ENCODE data around the gene TMEM63C.
"Not testable (repeated sequence)": the region's sequence is repeated elsewhere in the genome, so short reads cannot be mapped to it uniquely, and the experiment has no call there.

The TMEM63C gene

DNA sequence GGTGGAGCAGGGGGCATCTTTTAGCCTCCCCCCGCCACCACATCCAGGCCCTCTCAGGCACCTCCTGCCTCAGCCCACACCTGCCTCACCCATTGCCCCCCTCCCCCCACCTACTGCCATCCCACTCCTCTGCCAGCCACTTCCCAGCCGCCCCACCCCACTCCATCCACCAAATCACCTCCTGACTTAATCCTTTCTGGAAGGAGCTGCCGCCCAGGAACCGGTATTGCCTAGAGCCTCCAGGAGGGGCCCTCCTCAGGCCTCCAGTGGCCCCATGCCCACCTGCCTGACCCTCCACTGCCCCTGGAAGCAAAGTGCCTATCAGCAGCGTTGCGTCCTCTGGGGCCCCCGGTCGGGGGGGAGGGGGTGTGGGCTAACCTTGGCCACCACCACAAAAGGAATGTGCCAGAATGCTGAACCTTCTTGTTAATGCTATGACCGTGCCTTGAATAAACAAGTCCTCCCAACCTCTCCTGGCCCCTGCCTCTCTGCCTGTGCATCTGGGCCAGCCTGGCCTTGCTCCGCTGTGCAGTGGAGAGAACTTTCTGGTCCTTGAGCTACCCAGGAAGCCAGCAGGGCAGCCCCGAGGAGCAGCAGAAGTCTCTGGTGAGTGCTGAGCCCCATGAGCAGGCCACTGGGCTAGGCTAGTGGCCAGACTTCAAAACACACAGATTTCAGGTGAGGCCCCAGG, 77.6 kb downstream of the TMEM63C start:
- DNase-seq: no peak

DNA sequence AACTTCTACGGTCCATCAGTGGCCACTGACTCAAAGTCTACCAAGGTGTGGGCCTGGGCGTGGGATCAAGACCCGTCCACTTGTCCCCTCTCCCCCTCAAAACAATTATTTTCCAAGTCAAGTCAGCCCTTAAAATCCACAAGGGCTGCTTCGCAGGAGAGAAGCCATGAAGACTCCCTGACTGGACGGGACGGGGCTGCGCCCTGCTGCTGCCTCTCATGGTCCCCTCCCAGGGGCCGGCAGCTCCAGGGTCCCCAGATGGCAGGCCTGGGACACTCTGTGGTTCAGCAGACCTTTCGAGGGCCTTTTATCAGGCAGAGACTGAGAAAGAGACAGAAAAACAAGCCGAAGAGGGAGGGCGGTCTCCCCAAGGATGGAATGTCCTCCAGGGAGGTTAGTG, 78.6 kb downstream of the TMEM63C start:
- no peak for DNase-seq

GRCh38 chr14:77260631-77261030, 79.0 kb downstream of the TMEM63C start:
- DNase-seq: no peak

- DNase-seq: no peak
Observed at GRCh38 chr14:77264466-77265186, 83.0 kb downstream of the TMEM63C start.

DNA sequence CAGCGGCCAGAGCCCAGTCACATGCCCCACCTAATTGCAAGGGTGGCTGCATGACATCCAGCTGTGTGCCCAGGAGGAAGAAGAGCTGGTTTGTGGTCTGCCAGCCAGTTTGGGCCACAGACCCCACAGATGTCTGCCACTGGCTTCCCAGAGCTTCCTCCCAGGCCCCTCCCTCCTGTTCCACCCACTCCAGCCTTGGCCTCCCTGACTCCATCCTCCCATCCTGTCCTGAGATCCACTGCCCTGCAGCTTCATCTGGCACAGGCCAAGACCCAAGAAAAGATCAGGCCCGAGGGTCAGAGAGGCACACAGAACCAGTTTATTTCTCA, 83.6 kb downstream of the TMEM63C start:
- no peak for DNase-seq

DNA sequence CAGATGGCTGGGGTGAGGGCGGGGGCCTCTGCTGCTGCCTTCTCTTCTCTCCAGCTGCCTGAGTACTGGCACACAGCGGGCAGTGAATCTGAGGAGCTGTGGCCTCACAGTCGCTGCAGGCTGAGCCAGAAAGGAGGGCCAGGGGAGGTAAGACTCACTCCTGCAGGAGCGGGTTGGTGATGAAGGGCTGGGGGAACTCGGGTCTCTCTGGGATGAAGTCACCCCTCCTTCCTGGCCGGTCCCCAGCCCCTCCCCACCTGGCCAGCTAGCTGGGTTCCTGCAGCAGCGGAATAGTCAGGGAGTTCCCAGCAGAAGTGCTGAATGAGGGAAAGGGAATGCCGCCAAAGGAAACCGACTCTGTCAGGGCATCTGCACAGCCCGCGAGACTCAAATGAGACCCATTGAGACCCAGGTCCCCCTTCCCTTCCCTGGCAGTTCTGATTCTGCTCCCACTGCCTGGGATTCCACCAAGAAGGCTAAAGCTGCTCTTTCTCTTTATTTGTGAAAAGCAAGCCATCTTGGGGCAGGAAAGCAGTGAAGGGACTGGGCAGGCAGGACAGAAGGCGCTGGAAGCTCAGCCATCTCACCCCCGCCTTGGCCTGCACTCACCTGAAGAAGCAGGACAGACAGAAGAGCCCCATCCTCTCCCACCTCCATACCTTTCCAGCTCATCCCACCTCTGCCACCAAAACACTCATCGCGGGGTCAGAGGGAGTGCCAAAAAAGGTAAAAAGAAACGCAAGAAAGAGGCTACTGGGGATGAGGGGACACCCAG, 84.2 kb downstream of the TMEM63C start:
- no peak for DNase-seq

GRCh38 chr14:77266336-77266735, 84.7 kb downstream of the TMEM63C start:
- DNase-seq: no peak

DNA sequence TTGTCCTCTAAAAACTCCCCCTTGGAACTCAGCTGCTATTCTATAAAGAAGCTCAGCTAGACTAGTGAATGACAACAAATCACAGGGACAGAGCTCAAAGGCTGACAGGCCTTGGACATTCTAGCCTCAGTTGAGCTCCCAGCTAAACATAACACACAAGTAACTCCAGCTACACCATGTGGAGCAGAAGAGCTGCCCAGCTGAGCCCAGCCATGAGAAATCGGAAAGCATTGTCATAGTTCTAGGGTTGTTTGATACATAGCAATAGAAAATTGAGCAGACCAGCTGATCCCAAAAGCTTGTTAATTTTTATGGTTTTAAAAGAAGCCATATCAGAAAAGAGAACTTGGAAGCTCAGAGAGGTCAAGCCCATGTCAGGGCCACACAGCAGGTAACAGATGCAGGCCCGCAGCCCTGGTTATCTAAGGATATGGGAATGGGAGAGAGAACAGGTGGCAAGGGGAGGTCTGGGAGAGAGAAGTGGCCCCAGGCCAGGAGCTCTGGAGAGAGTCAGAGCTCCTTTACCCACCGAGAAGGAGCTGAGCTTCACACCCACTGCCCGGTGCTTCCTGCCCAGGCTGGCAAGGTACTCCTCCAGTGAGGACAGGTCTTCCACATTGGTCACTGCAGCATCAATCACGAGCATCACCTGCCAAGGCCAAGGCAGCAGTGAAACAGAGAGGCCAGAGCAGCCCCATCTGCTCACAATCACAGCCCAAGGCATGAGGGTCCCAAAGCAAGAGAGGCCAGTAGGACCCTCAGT, 86.5 kb downstream of the TMEM63C start:
- no peak for DNase-seq

GRCh38 chr14:77268989-77269600, 87.5 kb downstream of the TMEM63C start:
- DNase-seq: no peak

DNA sequence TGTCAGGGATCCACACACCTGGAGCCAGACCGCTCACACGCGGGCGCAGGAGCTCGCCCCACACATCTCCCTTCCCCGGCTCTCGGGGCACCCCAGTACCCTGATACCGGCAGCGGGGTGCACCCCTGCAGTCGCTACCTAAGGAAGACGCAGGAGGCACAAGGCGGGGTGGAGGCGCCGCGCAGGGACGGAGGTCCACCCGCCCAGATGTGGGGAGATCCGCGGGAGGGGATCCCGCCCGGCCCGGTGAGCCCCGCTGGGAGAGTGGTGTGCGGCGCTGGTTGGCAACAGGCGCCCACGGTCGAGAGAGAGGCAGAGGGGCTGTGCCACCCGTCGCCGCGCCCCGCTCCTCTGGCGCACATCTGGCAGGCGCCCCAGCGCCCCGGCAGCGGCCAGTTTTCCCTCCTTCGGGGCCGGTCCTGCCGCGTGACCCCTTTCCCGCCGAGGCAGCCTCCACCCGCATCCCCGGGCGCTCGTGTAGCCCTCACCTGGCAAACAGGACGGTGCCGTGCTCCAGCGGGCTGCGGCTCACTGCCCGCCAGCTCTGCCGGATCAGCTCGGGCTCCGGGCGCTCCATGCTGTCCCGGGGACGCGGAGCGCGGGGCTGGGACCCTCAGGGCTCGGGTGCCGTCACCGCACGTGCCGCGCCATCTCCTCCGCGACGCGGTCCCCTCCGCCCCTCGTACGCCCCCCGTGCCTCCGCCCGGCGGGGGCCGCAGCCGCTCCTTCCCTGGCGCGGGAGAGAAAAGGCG, 88.9 kb downstream of the TMEM63C start:
- DNase-seq: no peak

DNA sequence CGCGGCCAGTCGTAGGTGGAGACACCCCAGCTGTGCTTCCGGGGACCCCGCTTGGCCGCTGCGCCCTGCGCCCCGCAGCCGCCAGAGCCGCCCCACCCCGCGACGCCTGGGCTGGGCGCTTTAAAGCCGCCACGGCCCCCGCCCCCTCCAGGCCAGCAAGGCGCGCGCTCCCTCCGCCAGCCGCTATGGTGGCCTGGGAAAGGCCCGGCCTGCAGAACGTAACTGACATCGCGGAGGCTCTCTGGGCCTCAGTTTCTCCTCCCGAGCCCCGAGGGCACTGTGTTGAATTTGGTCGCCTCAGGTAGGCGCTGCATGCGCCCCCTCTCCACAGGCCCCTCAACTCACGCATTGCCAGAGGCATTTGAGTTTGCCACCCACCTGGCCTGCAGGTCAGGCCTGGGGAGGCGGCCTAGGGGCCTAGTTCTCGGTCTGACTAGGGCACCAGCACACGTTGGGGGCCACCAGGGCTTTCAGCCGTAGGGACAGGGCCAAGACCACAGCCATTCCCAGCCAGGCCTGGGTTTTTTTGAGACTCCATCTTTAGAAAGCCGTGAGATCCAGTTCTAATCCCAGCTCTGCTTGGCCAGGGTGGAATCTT, 89.6 kb downstream of the TMEM63C start, which contains the start of gene NGB:
Gene NGB (minus strand): TSS at position 94 of the 598 bp plus-strand sequence. CDS start 269 bp downstream, outside the sequence.
- DNase-seq: no peak

DNA sequence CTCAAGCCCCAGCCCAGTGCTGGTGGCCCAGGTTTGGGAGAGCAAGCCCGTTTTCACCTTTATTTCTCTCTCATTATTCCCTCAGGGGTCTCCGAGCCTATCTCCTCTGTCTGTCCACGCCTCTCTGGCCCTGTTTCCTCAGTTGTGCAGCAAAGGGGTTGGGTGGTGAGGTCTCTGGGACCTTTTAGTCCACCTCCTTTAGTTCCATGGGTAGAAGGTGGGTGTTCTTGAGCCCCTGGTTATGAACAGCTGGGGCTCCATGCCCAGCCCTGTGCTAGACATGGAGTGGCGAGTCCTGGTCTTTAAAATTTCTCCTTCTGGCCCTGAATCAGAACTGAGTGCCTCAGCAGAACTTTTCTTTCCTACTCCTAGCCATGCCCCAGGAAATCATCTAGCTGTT, 90.7 kb downstream of the TMEM63C start:
- no peak for DNase-seq

GRCh38 chr14:77273796-77274195, 92.2 kb downstream of the TMEM63C start:
- no peak for DNase-seq

DNA sequence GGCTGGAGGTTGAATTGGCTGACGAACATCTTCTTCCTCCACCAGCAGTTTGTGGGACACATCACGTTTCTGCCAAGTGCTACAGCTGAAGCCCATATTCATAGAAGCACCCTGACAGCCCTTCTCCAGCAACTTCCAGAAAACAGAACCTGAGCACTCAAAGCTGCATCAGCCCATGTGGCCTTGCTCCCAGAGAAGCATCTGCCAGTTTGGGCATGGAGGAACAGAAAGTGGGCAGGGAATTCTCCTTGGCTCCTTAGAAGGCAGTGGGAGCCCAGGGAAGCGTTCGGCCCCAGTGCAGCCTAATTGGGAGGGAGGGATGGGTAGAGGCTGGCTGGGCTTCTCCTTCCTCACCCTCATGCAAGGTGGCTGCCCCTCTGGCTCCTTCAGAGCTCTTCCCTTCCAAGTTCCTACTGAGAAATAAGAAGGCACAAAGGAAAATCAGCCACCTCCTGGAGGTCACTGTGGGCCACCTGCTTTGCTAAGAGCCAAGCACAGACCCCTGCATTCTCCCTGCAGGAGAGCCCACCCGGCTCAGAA, 93.5 kb downstream of the TMEM63C start:
- no peak for DNase-seq

DNA sequence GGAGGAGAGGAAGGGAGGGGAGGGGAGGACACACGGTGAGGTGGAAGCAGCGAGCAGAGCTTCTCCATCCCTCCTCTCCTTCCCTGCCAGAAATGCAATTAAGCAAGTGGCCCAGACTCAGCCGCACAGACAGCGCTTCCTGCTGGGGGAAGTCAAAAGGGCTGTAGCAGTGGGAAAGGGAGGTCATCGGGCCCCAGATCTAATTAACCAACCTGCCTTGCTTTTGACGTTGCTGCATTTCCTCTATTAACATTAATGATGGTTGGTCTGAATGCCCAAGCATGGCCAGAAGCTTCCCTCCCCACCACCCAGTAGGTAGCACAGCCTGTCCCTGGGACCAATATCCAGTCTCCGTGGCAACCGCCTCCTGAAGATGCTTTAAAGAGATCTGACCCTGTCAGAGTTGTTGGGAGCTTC, 94.0 kb downstream of the TMEM63C start:
- DNase-seq: no peak

GRCh38 chr14:77276295-77276935, 94.8 kb downstream of the TMEM63C start:
- no peak for DNase-seq

GRCh38 chr14:77276959-77277358, 95.4 kb downstream of the TMEM63C start:
- DNase-seq: no peak

DNA sequence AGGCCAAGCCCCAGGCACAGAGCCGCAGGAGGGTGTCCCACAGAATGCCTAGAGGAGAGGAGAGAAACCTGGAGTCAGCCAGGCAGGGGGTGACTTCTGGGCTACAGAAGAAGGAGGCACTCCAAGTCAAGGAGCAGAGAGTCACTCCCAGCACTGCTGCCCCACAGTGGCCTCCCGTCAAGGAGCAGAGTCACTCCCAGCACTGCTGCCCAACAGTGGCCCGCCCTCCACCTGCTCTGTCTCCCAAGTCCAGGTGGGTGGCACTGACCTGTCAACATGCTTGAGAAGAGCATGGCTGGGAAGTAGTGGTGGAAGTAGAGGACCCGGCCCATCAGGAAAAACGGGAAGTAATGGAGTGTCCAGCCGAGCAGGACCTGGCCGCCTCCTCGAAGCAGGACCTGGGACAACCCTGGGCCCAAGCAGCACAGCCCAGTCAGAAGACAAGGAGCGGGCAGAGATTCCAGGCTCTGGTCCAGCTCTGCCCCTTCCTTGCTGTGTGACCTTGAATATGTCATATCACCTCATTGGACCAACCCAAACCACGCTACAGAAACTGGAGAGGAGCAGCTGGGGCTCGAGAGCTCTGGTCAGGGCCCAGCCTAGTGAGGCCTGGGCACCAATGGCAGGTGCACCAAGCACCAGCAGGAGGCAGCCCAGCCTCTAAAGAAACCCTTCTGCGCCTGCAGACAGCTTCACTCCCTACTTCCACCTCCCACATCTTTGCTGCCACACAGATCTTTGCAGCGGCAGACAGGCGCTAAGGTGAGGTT, 97.0 kb downstream of the TMEM63C start:
- DNase-seq: no peak

GRCh38 chr14:77279719-77280118, 98.1 kb downstream of the TMEM63C start:
- no peak for DNase-seq

GRCh38 chr14:77280921-77281320, 99.3 kb downstream of the TMEM63C start:
- not testable (repeated sequence) for DNase-seq
